UCSD-AML1 (cell line): Measurements from ENCODE around the gene ODC1.
"Not testable (repeated sequence)": the region's sequence is repeated elsewhere in the genome, so short reads cannot be mapped to it uniquely, and the experiment has no call there.

Source experiments
- DNase-seq: peaks from one replicate; lab custom pipeline; 2025; ENCODE audit not compliant: unreplicated experiment; lab: John Stamatoyannopoulos, UW

The ODC1 gene

DNA sequence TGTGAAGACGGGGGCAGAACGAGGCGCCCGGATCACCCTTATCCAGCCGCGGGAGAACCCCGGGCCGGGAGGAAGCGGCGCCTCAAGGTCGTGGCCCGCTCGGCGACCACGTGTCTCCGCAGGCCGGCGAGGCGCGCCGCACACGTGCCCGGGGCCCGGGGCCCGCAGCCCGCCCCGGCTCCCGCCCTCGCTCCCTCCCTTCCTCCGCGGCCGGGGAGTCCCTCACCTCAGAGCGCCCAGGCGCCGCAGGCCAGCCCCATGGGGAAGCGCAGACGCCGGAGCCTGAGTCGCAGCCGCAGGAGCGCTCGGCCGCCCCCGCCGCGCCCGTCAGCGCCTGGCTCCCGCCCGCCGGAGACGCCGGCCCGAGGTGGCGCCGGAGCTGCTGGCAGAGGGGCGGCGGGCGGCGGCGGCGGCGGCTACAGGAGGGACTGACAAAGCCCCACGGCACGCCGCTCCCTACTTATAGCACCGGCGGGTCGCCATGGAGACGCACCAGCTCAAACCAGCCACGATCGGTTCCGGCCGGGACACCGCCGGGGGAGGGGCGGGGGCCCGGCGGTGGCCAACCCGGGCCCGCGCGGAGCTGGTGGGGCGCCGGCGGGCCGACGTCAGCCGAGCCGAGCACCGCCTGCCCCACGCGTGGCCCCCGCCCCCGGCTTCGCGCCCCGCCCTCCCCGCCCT, at the start of gene ODC1:
TSS of gene ODC1 (minus strand) at position 433 of the 681 bp plus-strand sequence. CDS start 3,295 bp downstream, outside the sequence.
- DNase-seq: peak; percentile 99

DNA sequence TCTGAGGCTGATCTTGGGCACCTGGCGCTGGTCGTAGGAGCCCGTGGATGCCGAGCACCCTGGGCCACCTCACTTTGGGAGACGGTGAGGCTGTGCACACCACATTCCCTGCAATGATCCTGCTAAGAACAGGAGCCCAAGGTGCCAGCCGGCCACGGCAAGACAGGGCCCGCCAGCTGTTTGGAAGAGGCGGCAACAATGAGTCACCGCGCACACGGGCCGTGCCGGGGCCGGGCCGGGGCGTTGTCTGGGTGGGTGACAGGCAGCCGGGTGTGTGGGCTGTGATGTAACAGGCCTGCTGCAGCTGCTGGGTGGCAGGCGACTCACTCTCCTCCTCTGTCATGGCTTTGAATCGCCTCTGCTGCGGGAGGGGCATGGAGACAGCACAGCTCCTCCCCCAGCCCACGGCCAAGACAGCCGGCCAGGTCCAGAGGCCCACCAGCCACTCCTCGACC, 49.7 kb upstream of the ODC1 start:
- DNase-seq: peak; percentile 30

- no peak for DNase-seq
These were observed 47.8 kb upstream of the ODC1 start for GRCh38 chr2:10495988-10496313.

GRCh38 chr2:10495311-10495987, 47.3 kb upstream of the ODC1 start:
- no peak for DNase-seq

GRCh38 chr2:10494351-10495066, 46.4 kb upstream of the ODC1 start:
- DNase-seq: no peak

DNA sequence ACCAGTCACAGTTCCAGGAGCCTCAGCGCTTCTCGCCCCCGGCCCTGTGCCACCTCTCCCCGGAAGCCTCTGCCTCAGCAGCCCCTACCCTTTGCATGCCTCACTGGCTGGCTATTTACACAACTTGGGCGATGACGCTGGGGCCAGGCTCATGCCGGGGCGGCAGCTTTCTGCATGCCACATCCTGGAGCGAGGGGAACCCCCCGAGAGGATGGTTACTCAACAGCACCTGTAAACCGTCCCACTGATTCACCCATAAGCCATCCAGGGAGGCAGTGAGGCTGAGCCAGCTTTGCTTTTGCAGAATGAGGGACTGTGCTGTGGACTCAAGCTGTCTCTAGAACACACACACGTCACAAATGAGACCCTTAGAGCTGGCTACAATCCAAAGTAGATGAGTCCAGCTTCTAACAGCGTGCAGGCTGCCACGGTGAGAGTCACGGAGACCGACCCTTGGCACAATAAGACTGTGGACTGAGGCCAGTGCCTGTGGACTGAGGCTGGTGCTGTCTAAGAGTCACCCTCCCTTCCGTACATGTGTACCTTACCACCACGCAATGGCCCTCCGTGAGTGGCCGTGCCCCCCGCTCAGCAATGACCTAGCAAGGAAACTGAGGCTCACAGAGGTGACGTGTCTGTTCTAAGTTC, 45.6 kb upstream of the ODC1 start:
- peak; percentile 28 for DNase-seq

DNA sequence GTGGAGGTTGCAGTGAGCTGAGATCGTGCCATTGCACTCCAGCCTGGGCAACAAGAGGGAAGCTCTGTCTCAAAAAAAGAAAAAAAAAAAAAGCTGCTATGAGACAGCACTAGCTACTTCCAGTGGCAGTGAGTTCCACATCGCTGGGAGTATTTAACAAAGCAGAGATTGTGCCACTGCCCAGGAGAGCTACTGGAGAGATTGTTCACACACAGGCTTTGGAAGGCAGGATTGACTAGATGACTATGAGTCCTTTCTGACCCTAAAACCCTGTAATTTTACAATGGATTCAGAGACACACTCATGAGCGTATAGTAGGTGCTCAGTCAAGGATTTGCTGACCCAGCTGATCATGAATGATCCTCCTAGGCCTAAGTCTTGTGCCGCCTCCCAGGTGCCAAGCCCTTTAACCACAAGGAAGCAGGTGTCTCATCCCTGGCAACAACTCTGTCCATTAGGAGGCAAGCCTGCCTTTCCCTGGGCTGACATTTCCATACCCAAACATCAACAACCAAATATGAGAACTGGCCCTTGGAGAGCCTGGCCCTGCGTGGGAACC, 45.0 kb upstream of the ODC1 start:
- no peak for DNase-seq

DNA sequence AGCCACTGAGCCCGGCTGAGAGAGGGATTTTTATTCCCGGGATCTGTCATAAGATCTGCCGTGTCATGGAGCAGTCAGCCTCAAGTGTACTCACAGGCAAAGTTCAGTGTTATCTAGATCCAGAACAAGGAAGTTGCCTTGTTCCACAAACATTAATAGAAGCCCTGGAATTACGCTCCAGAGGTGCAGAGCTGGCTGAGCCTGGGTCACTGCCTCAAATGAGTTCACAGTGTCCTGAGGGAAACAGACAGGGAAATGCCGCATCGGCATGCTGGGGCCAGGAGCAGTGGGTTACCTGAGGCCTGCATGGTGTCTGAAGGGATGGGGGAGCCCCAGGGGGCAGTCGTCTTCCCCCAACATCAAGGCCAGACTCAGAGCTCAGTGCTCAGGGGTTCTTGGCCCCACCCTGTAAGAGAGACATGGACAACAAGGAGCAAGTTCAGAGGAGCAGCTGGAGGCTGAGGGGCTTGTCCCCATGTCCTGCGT, 42.7 kb upstream of the ODC1 start:
- DNase-seq: no peak

GRCh38 chr2:10489842-10490555, 41.9 kb upstream of the ODC1 start:
- no peak for DNase-seq

DNA sequence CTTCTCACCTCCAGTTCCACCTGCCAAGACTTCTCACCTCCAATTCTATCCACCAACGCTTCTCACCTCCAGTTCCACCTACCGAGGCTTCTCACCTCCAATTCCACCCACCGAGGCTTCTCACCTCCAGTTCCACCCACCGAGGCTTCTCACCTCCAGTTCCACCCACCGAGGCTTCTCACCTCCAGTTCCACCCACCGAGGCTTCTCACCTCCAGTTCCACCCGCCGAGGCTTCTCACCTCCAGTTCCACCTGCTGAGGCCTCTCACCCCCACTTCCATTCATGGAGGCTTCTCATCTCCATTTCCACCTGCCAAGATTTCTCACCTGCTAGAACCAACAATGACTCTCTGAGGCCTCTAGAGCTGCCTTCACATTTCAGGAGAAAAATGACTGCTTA, 40.0 kb upstream of the ODC1 start:
- not testable (repeated sequence) for DNase-seq

- DNase-seq: not testable (repeated sequence)
These were observed 39.6 kb upstream of the ODC1 start for GRCh38 chr2:10487741-10488104.

- DNase-seq: no peak
These were observed 39.1 kb upstream of the ODC1 start for GRCh38 chr2:10487081-10487740.

GRCh38 chr2:10486601-10487079, 38.5 kb upstream of the ODC1 start:
- no peak for DNase-seq

DNA sequence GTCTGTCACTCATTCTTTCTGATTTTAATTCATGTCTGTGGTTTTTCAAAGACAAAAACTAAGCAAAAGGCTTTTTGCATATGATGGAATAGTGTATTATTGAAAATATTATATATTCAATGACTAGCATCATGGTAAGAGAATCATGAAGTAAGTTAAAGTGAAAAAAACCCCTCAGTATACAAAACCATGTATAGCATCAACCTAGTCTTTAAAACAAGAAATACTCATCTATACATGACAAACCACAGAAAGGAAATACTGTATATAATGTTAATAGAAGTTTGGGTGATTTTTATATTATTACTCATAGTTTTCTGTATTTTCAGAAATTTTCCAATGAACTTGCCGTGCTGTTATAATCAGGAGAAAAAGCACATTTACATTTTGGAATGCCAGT, 38.0 kb upstream of the ODC1 start:
- DNase-seq: no peak

DNA sequence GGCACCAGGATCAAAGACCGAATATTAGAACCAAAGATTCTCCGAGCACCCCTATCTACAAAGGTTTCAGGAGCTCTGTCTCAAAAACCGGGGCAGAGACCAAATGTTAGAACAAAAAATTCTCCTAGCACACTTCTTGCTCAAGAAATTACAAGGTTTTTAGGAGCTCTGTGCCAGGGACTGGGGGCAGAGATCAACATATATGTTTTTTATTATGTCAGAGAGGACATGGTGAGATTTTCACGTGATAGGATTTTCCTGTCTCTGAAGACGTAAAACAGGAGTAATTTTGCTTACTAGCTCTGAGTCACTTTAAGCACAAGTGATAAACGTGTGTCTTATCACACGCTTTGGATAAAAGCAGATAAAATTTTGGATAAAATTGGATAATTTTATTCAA, 34.8 kb upstream of the ODC1 start:
- DNase-seq: no peak

DNA sequence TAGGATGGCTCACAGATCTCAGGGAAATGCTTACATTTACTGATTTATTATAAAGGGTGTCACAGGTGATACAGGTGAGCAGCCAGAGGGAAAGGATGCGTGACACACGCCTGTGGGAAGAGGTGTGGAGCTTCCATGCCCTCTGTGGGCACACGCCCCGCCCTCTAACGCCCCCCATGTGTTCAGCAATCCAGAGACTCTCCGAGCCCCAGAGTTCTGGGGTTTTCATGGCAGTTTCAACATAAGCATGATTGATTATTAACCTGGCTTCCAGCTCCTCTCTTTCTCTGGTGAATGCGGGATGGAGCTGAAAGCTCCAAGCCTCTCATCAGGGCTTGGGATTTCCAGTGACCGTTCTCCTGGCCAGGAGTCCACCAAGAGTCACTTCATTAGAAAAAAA, 34.3 kb upstream of the ODC1 start:
- DNase-seq: no peak

DNA sequence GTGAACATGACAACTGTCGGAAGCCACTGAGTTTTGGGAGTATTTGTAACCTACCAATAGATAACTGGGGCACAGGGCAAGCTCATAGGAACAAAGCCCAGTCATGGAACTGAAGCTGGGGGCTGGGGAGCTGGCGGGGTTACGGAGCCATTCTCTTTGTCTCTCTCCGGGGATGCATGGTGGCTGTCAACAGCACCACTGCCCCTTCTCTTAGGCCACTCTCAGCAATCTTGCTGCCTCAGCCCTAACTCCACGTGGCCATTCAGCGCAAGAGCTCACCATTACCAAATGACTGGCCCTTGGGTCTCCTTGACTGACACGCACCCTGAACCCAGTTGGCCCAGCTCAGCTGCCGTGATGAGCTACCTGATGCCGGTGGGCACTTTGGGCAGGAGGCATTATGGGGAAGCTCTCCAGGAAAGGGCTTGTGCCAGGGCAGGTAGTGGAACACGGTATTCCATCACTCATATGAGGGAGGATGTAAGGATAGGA, 33.6 kb upstream of the ODC1 start:
- DNase-seq: no peak

GRCh38 chr2:10481055-10481665, 33.0 kb upstream of the ODC1 start:
- no peak for DNase-seq

- no peak for DNase-seq
These were observed 32.3 kb upstream of the ODC1 start for GRCh38 chr2:10480359-10480949.
